Measurements from ENCODE around the gene ABCA4.

- TF ChIP-seq CTCF (IDR thresholded peaks at IDR 0.05), result no peak
- no peak for TF ChIP-seq SP1 (CRISPR knock-in tag; conservative IDR thresholded peaks at IDR 0.05)
- TF ChIP-seq, protein P1, sequence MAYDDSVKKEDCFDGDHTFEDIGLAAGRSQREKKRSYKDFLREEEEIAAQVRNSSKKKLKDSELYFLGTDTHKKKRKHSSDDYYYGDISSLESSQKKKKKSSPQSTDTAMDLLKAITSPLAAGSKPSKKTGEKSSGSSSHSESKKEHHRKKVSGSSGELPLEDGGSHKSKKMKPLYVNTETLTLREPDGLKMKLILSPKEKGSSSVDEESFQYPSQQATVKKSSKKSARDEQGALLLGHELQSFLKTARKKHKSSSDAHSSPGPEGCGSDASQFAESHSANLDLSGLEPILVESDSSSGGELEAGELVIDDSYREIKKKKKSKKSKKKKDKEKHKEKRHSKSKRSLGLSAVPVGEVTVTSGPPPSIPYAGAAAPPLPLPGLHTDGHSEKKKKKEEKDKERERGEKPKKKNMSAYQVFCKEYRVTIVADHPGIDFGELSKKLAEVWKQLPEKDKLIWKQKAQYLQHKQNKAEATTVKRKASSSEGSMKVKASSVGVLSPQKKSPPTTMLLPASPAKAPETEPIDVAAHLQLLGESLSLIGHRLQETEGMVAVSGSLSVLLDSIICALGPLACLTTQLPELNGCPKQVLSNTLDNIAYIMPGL (CRISPR knock-in tag; IDR thresholded peaks at IDR 0.05), result no peak
- no peak for TF ChIP-seq ATF6 (CRISPR knock-in tag; IDR thresholded peaks at IDR 0.05)
Measured at GRCh38 chr1:94092210-94092613, 28.7 kb downstream of the ABCA4 start.

Measured in WTC11 (cell line).